Measurements from ENCODE around the gene CMTM5.
"Not testable (repeated sequence)": the region's sequence is repeated elsewhere in the genome, so short reads cannot be mapped to it uniquely, and the experiment has no call there.

CMTM5 gene

DNA sequence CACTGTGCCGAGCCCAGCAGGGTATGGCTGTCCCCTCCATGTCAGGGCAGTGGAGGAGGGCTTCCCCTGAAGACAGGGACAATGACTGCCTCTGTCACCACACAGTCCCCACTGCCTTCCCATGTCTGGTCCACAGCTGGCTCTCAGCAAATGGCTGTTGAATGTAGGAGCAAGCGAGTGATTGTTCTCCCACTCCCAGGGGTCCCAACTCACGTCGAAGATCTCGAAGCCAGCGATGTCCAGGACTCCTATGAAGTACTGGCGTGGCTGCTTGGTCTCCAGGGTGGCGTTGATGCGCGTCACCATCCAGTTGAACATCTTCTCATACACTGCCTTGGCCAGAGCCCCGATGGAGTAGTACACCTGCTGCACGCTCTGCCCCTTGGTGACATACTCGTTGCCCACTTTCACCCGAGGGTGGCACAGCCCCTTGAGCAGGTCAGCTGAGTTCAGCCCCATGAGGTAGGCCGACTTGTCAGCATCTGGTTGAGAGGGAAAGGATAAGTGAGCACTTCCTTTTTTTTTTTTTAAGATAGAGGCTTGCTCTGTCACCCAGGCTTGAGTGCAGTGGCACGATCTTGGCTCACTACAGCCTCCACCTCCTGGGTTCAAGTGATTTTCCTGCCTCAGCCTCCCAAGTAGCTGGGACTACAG, 23.8 kb downstream of the CMTM5 start:
- not testable (repeated sequence) for DNase-seq

DNA sequence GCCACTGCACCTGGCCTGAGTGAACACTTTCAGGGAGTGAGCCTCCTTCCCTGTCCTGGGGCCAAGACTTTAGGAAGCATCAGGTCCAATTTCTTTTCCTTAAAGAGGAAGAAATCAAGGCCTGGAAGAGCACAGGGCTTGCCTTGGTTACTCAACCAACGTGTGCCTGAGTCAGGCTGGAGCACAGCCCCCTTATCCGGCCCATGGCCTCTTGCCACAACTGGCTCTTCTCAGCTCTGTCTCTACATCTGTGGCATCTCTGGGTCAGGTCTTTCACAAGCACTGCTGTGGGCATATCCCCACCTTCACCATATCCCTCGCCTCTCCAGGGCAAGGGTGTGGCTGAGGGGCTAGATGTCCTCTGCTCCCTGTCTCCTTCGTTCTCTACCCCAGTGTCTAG, 24.4 kb downstream of the CMTM5 start:
- DNase-seq, result no peak

DNA sequence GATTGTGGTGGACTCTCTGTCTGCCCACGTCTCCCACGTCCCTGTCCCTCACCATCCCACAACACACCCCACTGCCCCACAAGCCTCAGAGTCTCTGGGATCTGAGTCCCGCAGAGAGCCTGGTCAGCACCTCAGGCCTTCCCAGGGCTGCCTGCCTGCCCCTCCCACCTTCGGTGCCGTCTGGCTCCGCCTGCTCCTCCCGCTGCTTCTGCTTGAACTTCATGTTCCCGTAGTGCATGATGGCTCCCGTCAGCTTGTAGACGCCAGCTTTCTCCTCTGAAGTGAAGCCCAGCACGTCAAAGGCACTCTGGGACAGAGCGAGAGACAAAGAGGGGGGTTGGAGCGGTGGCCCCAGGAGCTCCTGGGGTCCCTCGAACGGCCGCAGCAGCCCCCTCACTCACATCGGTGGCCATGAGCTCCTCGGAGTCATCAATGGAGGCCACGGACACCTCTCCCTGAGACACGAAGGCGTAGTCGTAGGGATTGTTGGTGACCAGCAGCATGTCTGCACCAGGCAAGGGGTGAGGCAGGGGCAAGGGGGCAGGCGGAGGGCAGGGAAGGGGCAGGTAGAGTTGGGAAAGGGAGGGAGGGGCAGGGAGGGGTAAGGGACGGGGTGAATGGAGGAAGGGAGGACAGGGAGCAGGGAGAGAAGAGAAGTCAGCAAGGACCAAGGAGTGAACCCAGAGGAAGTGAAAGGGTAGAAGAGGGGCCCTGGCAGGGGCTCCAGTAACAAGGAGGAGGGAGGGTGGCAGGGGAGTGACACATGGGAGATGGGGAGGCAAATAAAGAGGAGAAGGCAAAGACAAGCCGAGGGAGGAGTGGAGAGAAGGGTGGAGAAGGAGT, 25.7 kb downstream of the CMTM5 start:
- no peak for DNase-seq

DNA sequence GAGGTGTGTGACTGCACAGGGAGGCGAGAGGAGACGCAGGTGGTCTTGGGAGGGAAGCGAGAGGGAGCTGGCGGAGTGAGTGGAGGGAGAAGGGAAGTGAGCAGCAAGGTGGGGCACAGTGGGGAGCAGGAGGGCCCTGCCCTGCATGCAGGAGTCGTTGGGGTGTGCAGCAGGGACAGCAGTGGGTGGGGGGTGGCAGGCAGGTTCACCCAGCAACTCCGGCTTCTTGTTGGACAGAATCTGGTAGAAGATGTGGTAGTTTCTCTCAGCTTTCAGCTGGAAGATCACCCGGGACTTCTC, 26.2 kb downstream of the CMTM5 start:
- DNase-seq, result no peak

DNA sequence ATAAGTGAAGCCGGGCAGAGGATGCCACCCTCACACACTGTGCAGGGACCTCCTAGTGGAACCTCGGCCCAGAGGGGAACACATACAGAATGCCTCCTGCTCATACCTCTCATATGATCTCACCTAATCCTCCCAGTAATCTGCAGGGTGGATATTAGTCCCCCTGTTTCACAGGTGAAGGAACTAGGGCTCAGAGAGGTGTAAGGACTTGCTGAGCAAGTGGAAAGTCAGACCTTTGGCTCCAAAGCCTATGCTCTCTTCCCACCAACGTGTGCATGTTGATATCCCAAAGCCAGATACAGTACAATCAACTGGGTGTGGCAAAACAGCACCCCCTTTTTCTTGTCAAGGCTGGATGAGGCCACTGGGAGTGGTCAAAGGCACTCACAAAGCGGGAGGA, 27.1 kb downstream of the CMTM5 start:
- DNase-seq, result no peak

DNA sequence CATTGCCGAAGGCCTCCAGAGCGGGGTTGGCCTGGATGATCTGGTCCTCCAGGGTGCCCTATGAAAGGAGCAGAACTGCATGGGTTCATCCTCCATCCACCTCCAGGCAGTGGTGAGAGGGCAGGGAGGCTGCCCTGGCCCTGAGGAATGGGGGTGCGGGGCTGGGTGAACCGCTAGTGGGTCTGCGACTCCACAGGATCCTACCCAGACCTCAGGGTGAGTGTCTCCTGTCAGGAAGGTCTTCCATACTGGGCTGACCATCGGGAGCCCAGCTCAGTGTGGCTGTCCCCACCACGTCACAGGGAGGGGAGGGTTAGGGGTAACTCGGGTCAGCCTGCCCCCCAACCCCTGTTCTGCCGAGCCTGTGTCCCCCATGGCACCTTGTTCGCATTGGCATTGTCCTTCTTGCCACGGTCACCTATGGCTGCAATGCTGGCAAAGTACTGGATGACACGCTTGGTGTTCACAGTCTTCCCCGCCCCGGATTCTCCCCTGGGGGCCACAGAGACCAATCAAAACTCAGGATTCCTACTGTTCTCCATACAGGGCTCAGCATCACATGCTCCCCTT, 27.6 kb downstream of the CMTM5 start:
- no peak for DNase-seq

DNA sequence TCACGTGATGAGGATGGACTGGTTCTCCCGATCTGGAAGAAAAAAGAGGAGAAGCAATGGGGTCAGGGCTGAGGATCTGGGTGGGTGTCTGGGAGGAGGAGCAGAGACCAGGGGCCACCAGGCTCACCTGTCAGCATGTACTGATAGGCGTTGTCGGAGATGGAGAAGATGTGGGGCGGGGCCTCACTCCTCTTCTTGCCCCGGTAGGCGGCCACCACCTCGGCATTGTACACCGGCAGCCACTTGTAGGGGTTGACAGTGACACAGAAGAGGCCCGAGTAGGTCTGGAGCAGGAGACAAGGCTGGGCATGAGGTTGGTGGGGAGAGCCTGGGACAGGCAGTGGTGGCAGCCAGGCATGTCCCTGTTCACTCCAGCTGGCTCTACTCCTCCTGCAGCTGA, 28.2 kb downstream of the CMTM5 start:
- no peak for DNase-seq

DNA sequence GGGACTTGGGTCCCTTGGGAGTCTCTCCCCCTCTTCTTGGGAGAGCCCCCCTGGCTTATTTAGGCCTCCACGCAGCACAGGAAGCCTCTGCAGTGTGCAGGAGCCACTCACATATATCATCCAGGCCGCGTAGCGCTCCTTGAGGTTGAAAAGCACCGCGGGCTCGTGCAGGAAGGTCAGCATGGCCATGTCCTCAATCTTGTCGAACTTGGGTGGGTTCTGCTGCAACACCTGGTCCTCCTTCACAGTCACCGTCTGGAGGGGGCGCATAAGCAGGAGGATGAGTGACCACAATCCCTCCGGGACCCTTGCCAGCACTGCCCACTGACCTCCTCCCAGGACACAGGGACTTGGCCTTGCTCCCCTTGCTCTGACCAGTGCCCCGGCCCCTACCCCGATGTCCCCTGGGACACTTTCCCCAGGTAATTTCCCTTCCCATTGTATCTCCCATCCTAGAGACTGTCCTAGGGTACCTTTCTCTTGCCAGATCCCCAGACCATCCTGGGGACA, 28.7 kb downstream of the CMTM5 start:
- no peak for DNase-seq

DNA sequence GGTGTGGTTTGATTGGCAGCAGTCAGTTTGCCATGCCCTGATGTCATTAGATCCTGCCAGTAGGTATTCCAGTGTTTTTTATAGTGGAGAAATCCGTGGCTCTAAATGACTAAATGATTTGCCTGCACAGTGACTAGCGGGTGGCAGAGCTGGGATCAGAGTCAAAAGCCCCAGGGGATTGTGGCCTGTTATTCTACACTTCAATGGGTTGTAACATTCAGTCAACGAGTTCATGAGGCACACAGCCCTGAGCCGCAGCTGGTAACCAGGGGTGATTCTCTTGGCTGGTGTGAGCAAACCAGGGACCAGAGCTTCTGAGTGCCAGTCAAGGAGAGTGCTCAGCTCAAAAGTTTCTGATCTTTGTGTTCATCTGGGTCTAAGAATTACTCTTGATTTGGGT, 29.4 kb downstream of the CMTM5 start:
- no peak for DNase-seq

DNA sequence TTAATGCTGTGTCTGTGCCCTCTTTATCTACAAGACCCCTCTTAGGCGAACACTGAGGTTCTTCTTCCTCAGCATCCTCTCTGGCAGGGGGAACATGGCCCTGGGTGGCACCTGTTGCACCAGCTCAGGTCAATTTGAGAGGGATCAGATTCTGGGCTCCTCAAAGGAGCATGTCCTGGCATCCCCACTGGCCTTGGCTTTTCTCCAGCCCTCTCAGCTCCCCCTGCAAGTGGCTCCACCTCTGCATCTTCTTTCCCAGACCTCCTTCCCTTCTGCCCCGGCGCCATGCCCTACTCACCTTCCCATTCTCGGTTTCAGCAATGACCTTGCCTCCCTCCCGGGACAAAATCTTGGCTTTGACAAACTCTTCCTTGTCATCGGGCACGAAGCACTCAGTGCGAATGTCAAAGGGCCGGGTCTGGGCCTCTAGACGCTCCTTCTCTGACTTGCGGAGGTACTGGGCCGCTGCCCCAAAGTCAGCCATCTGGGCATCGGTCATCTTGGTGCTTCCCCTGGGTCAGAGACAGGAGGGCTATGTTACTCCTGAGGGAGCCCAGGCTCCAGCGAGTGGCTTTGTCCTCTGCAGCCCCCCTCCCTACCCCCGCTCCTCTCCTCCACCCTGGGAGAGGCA, 30.0 kb downstream of the CMTM5 start:
- no peak for DNase-seq

DNA sequence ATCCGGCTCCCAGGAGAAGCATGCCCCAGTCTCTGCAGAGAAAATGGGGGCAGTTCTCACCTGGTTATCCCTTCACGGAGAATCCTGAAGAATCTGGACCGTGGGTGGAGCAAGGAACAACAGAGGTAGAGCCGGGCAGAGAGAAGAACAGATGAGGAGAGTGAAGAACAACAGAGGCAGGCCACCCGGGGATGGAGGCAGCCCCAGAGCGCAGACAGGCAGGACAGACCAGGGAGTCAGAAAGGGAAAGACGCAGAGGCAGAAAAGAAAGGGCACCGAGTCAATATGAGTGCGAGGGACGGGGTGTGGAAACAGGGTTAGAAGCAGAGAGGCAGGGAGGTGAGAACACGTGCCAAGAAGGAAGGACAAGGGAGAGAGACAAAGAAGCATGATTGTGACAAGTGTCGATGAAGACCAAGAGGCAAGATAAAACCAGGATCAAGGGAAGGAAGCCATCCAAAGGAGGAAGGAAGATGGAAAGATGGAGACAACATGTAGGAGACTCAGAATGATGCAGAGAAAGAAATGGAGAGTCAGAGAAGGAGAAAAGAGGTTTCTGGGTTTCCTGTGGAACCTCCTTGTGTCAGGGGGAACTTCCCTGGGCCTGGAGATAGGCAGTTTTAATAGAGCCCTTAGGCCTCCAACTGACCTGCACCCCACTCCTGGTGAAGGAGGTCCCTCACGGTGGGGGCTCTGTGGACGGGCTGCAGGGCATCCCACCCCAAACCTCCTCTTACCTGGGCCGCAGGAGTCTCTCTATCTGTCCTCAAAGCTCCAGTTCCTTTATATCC, 30.9 kb downstream of the CMTM5 start, which contains the start of gene MYH6:
Gene MYH6, minus strand, starts transcription at position 758 of the 791 bp plus-strand sequence. CDS start 1,050 bp downstream, outside the sequence.
- DNase-seq, result no peak

DNA sequence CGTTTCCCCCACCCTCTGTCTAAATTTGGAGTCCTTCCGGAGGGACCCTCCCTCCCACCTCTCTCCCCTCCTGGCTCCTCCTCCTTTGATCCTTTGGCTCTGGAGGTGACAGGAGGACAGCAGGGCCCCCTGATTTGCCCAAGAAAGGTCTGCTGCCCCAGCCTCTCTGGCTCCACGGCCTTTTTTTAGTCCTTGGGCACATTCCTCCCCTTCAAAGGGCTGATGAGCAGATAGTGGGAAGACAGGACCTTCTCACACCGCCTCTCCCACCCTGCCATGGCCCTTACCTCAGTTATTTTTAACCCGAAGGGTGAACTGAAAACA, 31.4 kb downstream of the CMTM5 start:
- no peak for DNase-seq

DNA sequence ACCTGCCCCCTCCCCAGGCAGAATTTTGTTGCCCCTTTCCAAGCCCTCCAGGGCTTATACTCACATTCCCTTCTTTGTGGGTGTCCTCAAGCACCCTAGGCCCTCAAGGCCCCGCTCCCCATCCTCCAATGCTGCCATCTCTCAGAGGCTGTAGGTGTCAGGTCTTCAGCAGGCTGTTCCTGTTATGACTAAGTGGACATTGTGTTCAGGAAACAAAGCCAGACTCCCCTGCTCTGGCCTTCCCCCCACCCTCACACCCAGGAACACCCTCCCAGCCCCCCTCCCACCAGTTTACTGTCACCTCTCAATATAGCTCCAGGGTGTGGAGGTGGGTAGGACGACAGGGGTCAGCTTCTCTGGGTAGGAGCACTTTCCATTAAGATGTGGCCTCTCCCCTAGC, 32.6 kb downstream of the CMTM5 start:
- no peak for DNase-seq

DNA sequence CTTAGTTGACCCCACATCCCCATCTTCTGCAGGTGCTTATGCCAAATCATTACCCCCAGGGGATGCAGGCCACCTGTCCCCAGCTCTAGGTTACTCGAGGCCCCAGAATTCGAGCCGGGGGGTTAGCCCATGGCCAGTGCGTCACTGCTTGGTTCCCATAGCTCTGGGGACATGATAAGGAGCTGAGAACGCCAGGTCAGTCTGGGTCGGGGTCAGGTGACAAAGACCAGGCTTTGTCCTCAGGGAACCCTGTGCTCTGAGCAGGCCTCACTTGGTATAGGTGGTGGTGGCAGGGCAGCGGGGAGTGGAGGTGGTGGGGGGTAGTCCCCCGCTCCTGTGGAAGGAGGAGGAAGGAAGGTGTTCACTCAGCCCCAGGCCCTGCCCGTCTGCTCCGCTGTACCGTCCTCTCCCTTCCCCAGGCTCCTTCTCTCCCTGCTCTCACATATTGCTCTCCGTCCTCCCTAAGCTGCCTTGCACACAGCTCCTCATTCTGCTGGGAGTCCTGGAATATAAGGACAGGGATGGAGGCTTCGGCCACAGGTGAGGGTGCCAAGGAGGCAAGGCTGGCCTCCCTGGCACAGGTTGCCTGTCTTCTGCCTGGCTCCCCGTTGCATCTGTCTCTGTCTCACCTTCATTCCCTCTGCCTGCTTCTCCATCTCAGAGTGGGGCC, 33.3 kb downstream of the CMTM5 start:
- no peak for DNase-seq

DNA sequence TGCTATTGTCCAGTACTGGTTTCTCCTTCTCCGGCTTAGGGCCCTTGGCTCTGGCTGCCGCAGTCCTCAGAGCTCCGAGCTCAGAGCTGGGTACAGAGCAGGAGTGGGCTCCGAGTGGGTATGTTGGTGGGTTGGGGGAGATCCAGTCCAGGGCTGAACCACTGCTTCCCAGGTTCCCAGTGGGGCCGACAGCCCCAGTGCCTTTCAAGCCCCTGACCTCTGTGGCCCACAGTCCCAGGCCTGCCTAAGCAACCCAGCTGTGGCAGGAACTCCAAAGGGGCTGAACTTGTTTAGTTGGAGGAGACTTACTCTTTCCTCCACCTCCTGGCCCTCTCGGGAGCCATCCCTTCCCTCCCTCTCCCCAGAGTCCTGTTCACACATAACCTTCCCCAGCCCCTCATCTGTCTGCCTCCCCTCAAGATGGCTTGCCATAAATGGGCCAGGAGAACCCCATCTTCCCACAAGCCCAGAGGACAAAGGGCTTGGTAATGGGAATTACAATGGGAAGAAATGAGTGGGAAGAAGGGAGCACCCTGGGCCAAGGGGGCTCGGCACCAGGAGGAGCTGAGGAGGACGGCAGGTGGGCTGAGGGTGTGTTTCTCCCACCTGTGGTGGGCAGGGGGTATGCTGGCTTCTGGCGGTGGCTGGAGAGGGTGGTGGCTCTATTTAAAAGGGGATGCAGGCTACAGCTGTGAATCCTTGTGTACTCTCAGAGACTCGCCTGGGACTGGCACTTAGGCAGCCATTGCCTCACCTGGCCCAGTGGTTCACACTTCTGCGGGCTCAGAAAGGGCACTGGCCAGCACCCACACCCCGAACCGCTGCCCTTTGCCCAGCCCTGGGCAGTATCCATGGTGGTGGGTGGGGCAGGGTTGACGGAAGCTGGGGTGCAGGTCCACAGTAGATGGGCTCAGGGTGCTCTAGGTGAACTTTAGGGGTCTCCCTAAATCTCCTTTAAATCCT, 35.0 kb downstream of the CMTM5 start:
- DNase-seq, result no peak

DNA sequence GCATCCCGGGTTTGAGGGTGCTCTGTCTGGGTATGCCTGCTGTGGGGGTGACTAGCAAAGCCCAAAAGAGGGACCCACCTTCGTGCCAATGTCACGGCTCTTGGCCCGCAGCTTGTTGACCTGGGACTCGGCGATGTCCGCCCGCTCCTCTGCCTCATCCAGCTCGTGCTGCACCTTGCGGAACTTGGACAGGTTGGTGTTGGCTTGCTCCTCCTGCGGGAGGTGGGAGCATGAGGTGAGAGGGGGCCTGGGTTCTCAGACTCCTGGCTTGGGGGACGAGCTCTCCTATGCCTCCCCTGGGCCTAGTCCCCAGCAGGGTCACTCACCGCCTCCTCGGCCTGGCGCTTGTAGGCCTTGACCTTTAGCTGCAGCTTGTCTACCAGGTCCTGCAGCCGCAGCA, 36.8 kb downstream of the CMTM5 start:
- DNase-seq, result no peak

DNA sequence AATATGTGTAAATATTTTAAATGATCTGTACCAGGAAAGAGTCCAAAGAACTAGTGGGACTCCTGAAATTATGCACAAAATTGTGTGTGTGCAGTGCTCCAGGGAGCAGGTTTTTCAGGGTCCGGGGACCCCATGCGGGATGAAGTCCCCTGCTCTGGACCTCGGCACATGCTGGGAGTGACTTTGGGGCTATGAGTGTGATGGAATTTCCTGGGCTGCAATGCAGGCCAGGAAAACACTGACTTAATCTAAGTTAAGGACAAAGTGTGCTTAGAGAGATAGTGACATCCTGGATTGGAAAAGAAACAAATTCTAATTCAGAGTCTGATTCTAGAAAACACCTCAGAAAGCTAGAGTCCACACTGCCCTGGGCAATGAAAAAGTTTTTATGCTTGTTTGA, 37.4 kb downstream of the CMTM5 start:
- no peak for DNase-seq

DNA sequence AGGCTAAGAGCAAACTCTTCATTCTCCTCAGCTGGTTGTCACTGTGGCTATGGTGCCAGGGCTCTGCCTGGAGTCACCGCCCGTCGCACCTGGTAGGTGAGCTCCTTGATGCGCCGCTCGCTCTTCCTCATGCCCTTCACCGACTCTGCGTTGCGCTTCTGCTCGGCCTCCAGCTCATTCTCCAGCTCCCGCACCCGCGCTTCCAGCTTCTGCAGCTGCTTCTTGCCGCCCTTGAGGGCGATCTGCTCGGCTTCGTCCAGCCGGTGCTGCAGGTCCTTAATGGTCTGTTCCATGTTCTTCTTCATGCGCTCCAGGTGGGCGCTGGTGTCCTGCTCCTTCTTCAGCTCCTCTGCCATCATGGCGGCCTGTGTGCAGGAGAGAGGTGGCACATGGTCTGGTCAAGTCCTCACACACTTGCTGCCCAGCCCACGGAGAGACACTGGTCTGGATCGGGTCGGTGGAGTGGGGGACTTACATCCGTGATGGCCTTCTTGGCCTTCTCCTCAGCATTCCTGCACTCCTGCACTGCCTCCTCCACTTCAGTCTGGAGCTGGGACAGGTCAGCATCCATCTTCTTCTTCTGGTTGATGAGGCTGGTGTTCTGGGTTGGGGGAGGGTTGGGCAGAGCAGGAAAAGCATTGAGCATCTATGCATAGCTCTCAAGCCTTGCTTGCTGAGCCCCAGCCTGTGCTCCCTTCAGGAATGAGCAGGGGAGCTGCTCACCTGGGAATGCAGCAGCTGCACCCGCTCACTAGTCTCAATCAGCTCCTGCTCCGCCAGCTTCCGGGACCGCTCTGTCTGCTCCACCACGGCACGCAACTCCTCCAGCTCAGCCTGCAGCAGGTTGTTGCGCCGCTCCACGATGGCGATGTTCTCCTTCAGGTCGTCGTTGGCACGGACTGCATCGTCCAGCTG, 38.3 kb downstream of the CMTM5 start:
- DNase-seq, result no peak

DNA sequence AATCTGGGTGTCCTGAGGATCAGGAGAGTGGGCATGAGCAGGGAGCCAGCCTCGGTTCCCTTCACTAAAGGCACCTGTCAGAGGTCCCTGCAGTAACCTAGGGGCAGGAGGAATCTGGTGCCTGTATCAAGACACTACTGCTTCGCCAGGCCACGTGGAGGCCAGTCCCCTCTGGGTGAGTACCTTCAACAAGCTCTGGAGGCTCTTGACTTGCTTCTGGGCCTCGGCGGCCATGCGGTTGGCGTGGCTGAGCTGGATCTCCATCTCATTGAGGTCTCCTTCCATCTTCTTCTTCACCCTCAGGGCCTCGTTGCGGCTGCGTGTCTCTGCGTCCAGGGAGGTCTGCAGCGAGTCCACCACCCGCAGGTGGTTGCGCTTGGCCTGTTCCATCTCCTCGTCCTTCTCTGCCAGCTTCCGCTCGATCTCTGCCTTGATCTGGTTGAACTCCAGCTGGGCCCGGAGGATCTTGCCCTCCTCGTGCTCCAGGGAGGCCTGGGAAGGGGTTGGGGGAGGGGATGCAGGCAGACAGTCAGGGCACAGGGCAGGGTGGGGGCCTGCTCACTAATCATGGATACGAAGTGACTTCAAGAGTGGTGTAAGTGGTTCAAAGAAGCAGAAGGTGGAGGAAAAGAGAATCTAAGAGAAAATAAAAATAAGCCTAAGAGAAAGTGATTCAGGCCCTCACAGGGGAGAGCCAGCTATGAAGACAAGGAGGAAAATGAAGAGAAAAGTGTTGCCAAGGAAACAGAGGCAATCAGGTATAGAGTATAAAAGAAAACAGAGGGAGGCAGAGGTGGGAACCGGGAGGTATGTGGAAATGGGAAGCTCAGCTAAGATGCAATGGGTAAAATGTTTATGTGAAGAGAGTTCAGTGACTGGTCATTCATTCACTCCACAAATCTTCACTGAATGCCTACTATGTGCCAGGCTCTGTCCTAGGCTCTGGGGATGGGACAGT, 39.3 kb downstream of the CMTM5 start:
- no peak for DNase-seq
